Stimulated activated CD4-positive, alpha-beta T cell treated with anti-CD3 and anti-CD28 coated beads, Interleukin-15, amount 100 ng/mL, for 48 hours (primary cell): ENCODE results near the gene HAUS1.
A peak's percentile ranks its signal among the peaks of the same experiment; 100 is the strongest.

ENCODE experiments used
- DNase-seq, 2 donors: peaks; one replicate each; pipeline ENCODE4 v3.0.0-alpha.2; 2020; ENCODE audit warnings: low read depth in 2 of 2

The HAUS1 gene

GRCh38 chr18:46104128-46104911 is at the start of gene HAUS1:
Gene HAUS1 (plus strand): TSS chr18:46104385. CDS start chr18:46104412, 27 bp downstream.
- DNase-seq, result peak; percentile 59 to 78

GRCh38 chr18:46054956-46055837 is 49.0 kb upstream of the HAUS1 start:
- DNase-seq, result no peak

- DNase-seq, result no peak
Measured at GRCh38 chr18:46055838-46056230, 48.4 kb upstream of the HAUS1 start.

- DNase-seq, result no peak
Measured at GRCh38 chr18:46060359-46060841, 43.8 kb upstream of the HAUS1 start.

GRCh38 chr18:46061387-46061786 is 42.8 kb upstream of the HAUS1 start:
- DNase-seq, result no peak

- DNase-seq, result no peak
Measured at GRCh38 chr18:46061796-46062195, 42.4 kb upstream of the HAUS1 start.

GRCh38 chr18:46062781-46063180 is 41.4 kb upstream of the HAUS1 start:
- no peak for DNase-seq

GRCh38 chr18:46067438-46068007 is 36.7 kb upstream of the HAUS1 start:
- DNase-seq, result no peak

GRCh38 chr18:46068763-46069162 is 35.4 kb upstream of the HAUS1 start:
- no peak for DNase-seq

- DNase-seq, result no peak
Measured at GRCh38 chr18:46069524-46069923, 34.7 kb upstream of the HAUS1 start.

GRCh38 chr18:46070232-46070631 is 34.0 kb upstream of the HAUS1 start:
- DNase-seq, result no peak

- DNase-seq, result no peak
Measured at GRCh38 chr18:46070815-46071652, 33.2 kb upstream of the HAUS1 start.

- peak; percentile 51 to 55 for DNase-seq
Measured at GRCh38 chr18:46071653-46072375, 32.4 kb upstream of the HAUS1 start, which contains the start of gene PSTPIP2. Gene PSTPIP2 (minus strand): TSS chr18:46072260. CDS start chr18:46072188, 72 bp downstream.

GRCh38 chr18:46072376-46072867 is 31.8 kb upstream of the HAUS1 start:
- no peak for DNase-seq

- no peak for DNase-seq
Measured at GRCh38 chr18:46072959-46073358, 31.2 kb upstream of the HAUS1 start.

GRCh38 chr18:46073474-46074331 is 30.5 kb upstream of the HAUS1 start:
- peak in 1 of 2 donors; percentile 46 for DNase-seq

GRCh38 chr18:46079336-46079735 is 24.8 kb upstream of the HAUS1 start:
- DNase-seq, result no peak

GRCh38 chr18:46080156-46080555 is 24.0 kb upstream of the HAUS1 start:
- DNase-seq, result no peak

GRCh38 chr18:46084431-46084830 is 19.8 kb upstream of the HAUS1 start:
- no peak for DNase-seq
